ENCODE results near the gene PIK3CB. TPM values are rescaled to one million over a fixed set of nuclear protein-coding genes. Genes with fewer than 3 reads are reported as not detected.
A peak's percentile ranks its signal among the peaks of the same experiment; 100 is the strongest.
"Not testable (repeated sequence)": the region's sequence is repeated elsewhere in the genome, so short reads cannot be mapped to it uniquely, and the experiment has no call there.

PIK3CB gene
- total RNA-seq, 4 donors from 2014 or later: 60.2 to 90.0 (median 78.5) TPM

DNA sequence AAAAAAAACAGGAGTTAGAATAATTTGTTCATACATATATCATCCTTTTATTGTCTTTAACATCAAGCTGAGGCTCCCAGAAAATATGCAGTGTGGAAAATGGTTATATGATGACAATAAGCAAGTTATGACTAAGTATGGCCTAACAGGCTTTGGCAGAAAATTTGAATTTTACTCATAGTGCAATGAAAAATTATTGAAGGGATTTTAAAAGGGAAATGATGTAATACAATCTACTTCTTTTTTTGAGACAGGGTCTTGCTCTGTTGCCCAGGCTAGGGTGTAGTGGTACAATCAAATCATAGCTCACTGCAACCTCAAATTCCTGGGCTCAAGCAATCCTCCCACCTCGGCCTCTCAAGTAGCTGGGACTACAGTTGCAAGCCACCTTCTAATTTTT lies 147.5 kb downstream of the PIK3CB start:
- peaks cover 0 to 2% of the 10 kb centered on the region in 2 donors for H3K36me3 ChIP-seq
- TF ChIP-seq POLR2A (IDR thresholded peaks at IDR 0.05): no peak
- TF ChIP-seq, protein P1, sequence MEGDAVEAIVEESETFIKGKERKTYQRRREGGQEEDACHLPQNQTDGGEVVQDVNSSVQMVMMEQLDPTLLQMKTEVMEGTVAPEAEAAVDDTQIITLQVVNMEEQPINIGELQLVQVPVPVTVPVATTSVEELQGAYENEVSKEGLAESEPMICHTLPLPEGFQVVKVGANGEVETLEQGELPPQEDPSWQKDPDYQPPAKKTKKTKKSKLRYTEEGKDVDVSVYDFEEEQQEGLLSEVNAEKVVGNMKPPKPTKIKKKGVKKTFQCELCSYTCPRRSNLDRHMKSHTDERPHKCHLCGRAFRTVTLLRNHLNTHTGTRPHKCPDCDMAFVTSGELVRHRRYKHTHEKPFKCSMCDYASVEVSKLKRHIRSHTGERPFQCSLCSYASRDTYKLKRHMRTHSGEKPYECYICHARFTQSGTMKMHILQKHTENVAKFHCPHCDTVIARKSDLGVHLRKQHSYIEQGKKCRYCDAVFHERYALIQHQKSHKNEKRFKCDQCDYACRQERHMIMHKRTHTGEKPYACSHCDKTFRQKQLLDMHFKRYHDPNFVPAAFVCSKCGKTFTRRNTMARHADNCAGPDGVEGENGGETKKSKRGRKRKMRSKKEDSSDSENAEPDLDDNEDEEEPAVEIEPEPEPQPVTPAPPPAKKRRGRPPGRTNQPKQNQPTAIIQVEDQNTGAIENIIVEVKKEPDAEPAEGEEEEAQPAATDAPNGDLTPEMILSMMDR (IDR thresholded peaks at IDR 0.05): no peak
- H3K27ac ChIP-seq: peak overlapping the region; percentile 39 to 56 (median 44)
- H3K27me3 ChIP-seq: no peaks in the 10 kb centered on the region
- no peaks in the 10 kb centered on the region for H3K9me3 ChIP-seq
- H3K4me3 ChIP-seq (replicated peaks in 1 of 3): no peak overlapping the region
- peaks cover 7 to 37% of the 10 kb centered on the region in 2 donors for H3K4me1 ChIP-seq
- WGBS, 2 donors: 88 to 95% methylated on average over 1 of the region's 1 CpG
- no peak for DNase-seq
- intact Hi-C loops (cut with DNase I): loop anchor here (10.0 kb wide), 1 partner anchor 82 kb away; the partner anchor contains the start of gene FAIM

GRCh38 chr3:138686771-138687221 lies 147.9 kb downstream of the PIK3CB start:
- intact Hi-C loops (cut with DNase I): loop anchor here (10.0 kb wide), 1 partner anchor 82 kb away; the partner anchor contains the start of gene FAIM
- TF ChIP-seq, protein P1 (IDR thresholded peaks at IDR 0.05): no peak
- TF ChIP-seq POLR2A (IDR thresholded peaks at IDR 0.05): no peak
- H3K27me3 ChIP-seq: no peaks in the 10 kb centered on the region
- DNase-seq: peak in 1 of 2 donors; percentile 15
- no peaks in the 10 kb centered on the region for H3K9me3 ChIP-seq
- H3K36me3 ChIP-seq: peaks cover 0 to 2% of the 10 kb centered on the region in 2 donors
- H3K4me3 ChIP-seq (replicated peaks in 1 of 3): no peak overlapping the region
- H3K27ac ChIP-seq: peak overlapping the region; percentile 39 to 72 (median 56)
- H3K4me1 ChIP-seq: peaks cover 6 to 36% of the 10 kb centered on the region in 2 donors

- Histone ChIP-seq H3K9me3 (no peaks in the 10 kb centered on the region), H3K4me3 (replicated peaks in 1 of 3) (no peak overlapping the region), H3K36me3 (peaks cover 0 to 2% of the 10 kb centered on the region in 2 donors), H3K27me3 (no peaks in the 10 kb centered on the region), H3K27ac (no peak overlapping the region), H3K4me1 (peaks cover 8 to 33% of the 10 kb centered on the region in 2 donors)
- intact Hi-C loops (cut with DNase I): loop anchor here (10.0 kb wide), 1 partner anchor 80 kb away; the partner anchor contains the start of gene FAIM
- 88 to 94% methylated on average over 4 of the region's 4 CpGs for WGBS, 2 donors
- DNase-seq: no peak
- TF ChIP-seq, protein P1 (IDR thresholded peaks at IDR 0.05): no peak
- TF ChIP-seq POLR2A (IDR thresholded peaks at IDR 0.05): no peak
Observed at GRCh38 chr3:138684396-138684795, 150.3 kb downstream of the PIK3CB start.

DNA sequence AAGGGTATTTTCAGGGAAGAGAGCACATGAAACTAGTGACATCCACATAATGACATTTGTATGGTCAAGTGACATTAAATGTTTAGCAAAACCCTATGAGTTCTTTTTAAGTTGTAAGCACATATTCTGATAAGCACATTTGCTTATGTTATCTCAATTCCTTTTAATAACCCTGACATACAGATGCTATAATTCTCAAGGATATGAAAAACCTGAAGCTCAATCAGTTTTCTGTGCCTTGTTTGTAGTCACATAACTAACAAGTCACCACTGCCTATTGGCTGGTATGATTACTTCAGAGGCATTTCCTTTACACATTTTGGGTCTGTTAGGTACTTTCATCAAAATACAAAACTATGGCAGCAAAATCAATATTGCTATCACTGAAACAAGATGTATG lies 152.1 kb downstream of the PIK3CB start:
- TF ChIP-seq, protein P1 (IDR thresholded peaks at IDR 0.05): no peak
- Histone ChIP-seq H3K36me3 (peaks cover 0 to 2% of the 10 kb centered on the region in 2 donors), H3K27me3 (no peaks in the 10 kb centered on the region), H3K27ac (no peak overlapping the region), H3K9me3 (no peaks in the 10 kb centered on the region), H3K4me3 (replicated peaks in 1 of 3) (no peak overlapping the region), H3K4me1 (peaks cover 8 to 31% of the 10 kb centered on the region in 2 donors)
- DNase-seq: no peak
- intact Hi-C loops (cut with DNase I): loop anchor here (10.0 kb wide), 1 partner anchor 78 kb away; the partner anchor contains the start of gene FAIM

GRCh38 chr3:138681463-138682220 lies 153.1 kb downstream of the PIK3CB start:
- Histone ChIP-seq H3K4me1 (peaks cover 3 to 23% of the 10 kb centered on the region in 2 donors), H3K27me3 (no peaks in the 10 kb centered on the region), H3K4me3 (replicated peaks in 1 of 3) (no peak overlapping the region), H3K27ac (peak overlapping the region; percentile 25 to 39 (median 36)), H3K9me3 (no peaks in the 10 kb centered on the region), H3K36me3 (peaks cover 0 to 2% of the 10 kb centered on the region in 2 donors)
- no peak for TF ChIP-seq POLR2A (IDR thresholded peaks at IDR 0.05)
- TF ChIP-seq, protein P1 (IDR thresholded peaks at IDR 0.05): no peak
- 66 to 69% methylated on average over 5 of the region's 5 CpGs for WGBS, 2 donors
- intact Hi-C loops (cut with DNase I): loop anchor here (10.0 kb wide), 1 partner anchor 77 kb away; the partner anchor contains the start of gene FAIM
- no peak for DNase-seq

- H3K9me3 ChIP-seq; H3K36me3 ChIP-seq; H3K4me3 ChIP-seq (replicated peaks in 1 of 3); H3K27me3 ChIP-seq: not testable (repeated sequence)
- DNase-seq: peak in 1 of 2 donors; percentile 18
- intact Hi-C loops (cut with DNase I): loop anchor here (10.0 kb wide), 1 partner anchor 76 kb away; the partner anchor contains the start of gene FAIM
- Histone ChIP-seq H3K4me1 (peaks cover 3 to 16% of the 10 kb centered on the region in 2 donors), H3K27ac (peak overlapping the region in 2 of 3 donors; percentile 36 to 39)
- 65% methylated on average over 6 of the region's 6 CpGs for WGBS, 2 donors
Observed at GRCh38 chr3:138680974-138681373, 153.8 kb downstream of the PIK3CB start.

Data from thyroid gland (tissue), 4 donors.